Tibial nerve (tissue), 4 donors: ENCODE measurements around the gene PHAF1. TPM values are rescaled to one million over a fixed set of nuclear protein-coding genes. Genes with fewer than 3 reads are reported as not detected.
A peak's percentile ranks its signal among the peaks of the same experiment; 100 is the strongest.

ENCODE experiments used
- DNase-seq, 2 donors: peaks; one replicate each; pipeline ENCODE4 v3.0.0-alpha.2; 2019; ENCODE audit warnings: low spot score in 2 of 2
- H3K27ac ChIP-seq, 4 donors: fragments of 200-600 bp; sonication (generic) in 3 of 4; one replicate each; pipeline ENCODE4 v1.5.1; 2017 to 2019; ENCODE audit warnings: mild to moderate bottlenecking in 1 of 4
- H3K27me3 ChIP-seq, 2 donors: fragments of 200-600 bp; sonication (generic) in 1 of 2; one replicate each; pipeline versions ENCODE4 v1.5.1 to v1.6.0; 2017 to 2019
- H3K36me3 ChIP-seq, 3 donors: fragments of 200-600 bp; sonication (generic); one replicate each; pipeline ENCODE4 v1.5.1; 2018 to 2019
- H3K4me1 ChIP-seq, 4 donors: fragments of 200-600 bp; sonication (generic) in 3 of 4; one replicate each; pipeline ENCODE4 v1.5.1; 2017 to 2019
- H3K4me3 ChIP-seq, 4 donors: fragments of 200-600 bp; sonication (generic) in 3 of 4; one replicate each; pipeline ENCODE4 v1.5.1; 2017 to 2019; ENCODE audit warnings: mild to moderate bottlenecking in 1 of 4, moderate library complexity in 1 of 4
- H3K9me3 ChIP-seq, 4 donors: fragments of 200-600 bp; sonication (generic) in 3 of 4; one replicate each; pipeline ENCODE4 v1.5.1; 2017 to 2019
- CTCF ChIP-seq, 5 experiments: fragments of 200-600 bp in 3 of 5; fragments of 450-650 bp in 2 of 5; sonication (generic) in 3 of 5; IDR thresholded peaks; one replicate each; pipeline ENCODE4 v1.5.1; 2016 to 2019; ENCODE audit warnings: antibody characterized with exemption in 5 of 5, mild to moderate bottlenecking in 3 of 5, moderate library complexity in 2 of 5
- EP300 ChIP-seq, 2 donors: sonication (generic); formaldehyde crosslinking; IDR thresholded peaks; one replicate each; pipeline ENCODE4 v1.6.1; 2017; ENCODE audit warnings: antibody characterized with exemption in 2 of 2, mild to moderate bottlenecking in 1 of 2
- POLR2A ChIP-seq, 2 donors: fragments of 450-650 bp; IDR thresholded peaks; one replicate each; pipeline ENCODE4 v1.6.1; 2017; ENCODE audit warnings: antibody characterized with exemption in 2 of 2, mild to moderate bottlenecking in 2 of 2, moderate library complexity in 2 of 2
- WGBS, 2 donors: methylation state at CpG; one replicate each; pipeline ENCODE4 v1.1.5; 2018; 5-methylcytosine and 5-hydroxymethylcytosine counted together
- total RNA-seq, 4 donors: library from RNA; depleted of rRNA; stranded (reverse); fragments of >200 nt; gene quantifications; one replicate each; pipeline ENCODE4 v1.1.0, GENCODE V29; 2016

Gene PHAF1
- total RNA-seq, 4 donors from 2014 or later: 22.2 to 34.5 (median 28.1) TPM

- no peaks in the 10 kb centered on the region for H3K9me3 ChIP-seq
- H3K4me3 ChIP-seq: peak overlapping the region; percentile 61 to 92 (median 90)
- H3K36me3 ChIP-seq: peaks cover 0 to 9% (median 0%) of the 10 kb centered on the region in 3 donors
- no peak for TF ChIP-seq POLR2A (IDR thresholded peaks at IDR 0.05)
- TF ChIP-seq CTCF (IDR thresholded peaks at IDR 0.05): no peak
- TF ChIP-seq EP300 (IDR thresholded peaks at IDR 0.05): no peak
- peaks cover 0 to 71% (median 20%) of the 10 kb centered on the region in 4 donors for H3K4me1 ChIP-seq
- WGBS, 2 donors: 58 to 64% methylated on average over 18 of the region's 18 CpGs
- H3K27ac ChIP-seq: peak overlapping the region; percentile 69 to 88 (median 81)
- no peaks in the 10 kb centered on the region for H3K27me3 ChIP-seq
- no peak for DNase-seq
Observed at GRCh38 chr16:67108931-67109406, 772 bp upstream of the PHAF1 start.

- Histone ChIP-seq H3K9me3 (no peaks in the 10 kb centered on the region), H3K4me3 (no peak overlapping the region), H3K4me1 (peaks cover 0 to 63% (median 23%) of the 10 kb centered on the region in 4 donors), H3K27me3 (no peaks in the 10 kb centered on the region), H3K36me3 (peaks cover 0 to 14% (median 0%) of the 10 kb centered on the region in 3 donors), H3K27ac (no peak overlapping the region)
- no peak for DNase-seq
- 70 to 79% methylated on average over 4 of the region's 4 CpGs for WGBS, 2 donors
- no peak for TF ChIP-seq EP300 (IDR thresholded peaks at IDR 0.05)
- no peak for TF ChIP-seq CTCF (IDR thresholded peaks at IDR 0.05)
- TF ChIP-seq POLR2A (IDR thresholded peaks at IDR 0.05): no peak
Observed at GRCh38 chr16:67111951-67112444, 2.3 kb downstream of the PHAF1 start.

- DNase-seq: no peak
- 79 to 87% methylated on average over 4 of the region's 4 CpGs for WGBS, 2 donors
- Histone ChIP-seq H3K9me3 (no peaks in the 10 kb centered on the region), H3K4me3 (no peak overlapping the region), H3K4me1 (peaks cover 0 to 67% (median 23%) of the 10 kb centered on the region in 4 donors), H3K27ac (no peak overlapping the region), H3K27me3 (no peaks in the 10 kb centered on the region), H3K36me3 (peaks cover 0 to 14% (median 0%) of the 10 kb centered on the region in 3 donors)
- TF ChIP-seq EP300 (IDR thresholded peaks at IDR 0.05) (no peak), POLR2A (IDR thresholded peaks at IDR 0.05) (no peak)
Observed at GRCh38 chr16:67112591-67113399, 3.1 kb downstream of the PHAF1 start.

GRCh38 chr16:67114793-67115192 lies 5.1 kb downstream of the PHAF1 start:
- H3K9me3 ChIP-seq: no peaks in the 10 kb centered on the region
- H3K27me3 ChIP-seq: no peaks in the 10 kb centered on the region
- DNase-seq: no peak
- no peak overlapping the region for H3K27ac ChIP-seq
- TF ChIP-seq CTCF (IDR thresholded peaks at IDR 0.05): no peak
- no peak for TF ChIP-seq POLR2A (IDR thresholded peaks at IDR 0.05)
- no peak for TF ChIP-seq EP300 (IDR thresholded peaks at IDR 0.05)
- peaks cover 0 to 61% (median 17%) of the 10 kb centered on the region in 4 donors for H3K4me1 ChIP-seq
- no peak overlapping the region for H3K4me3 ChIP-seq
- whole genome bisulfite sequencing, 2 donors: 77 to 80% methylated on average over 2 of the region's 2 CpGs
- peaks cover 0 to 14% (median 0%) of the 10 kb centered on the region in 3 donors for H3K36me3 ChIP-seq

- H3K36me3 ChIP-seq: peaks cover 0 to 20% (median 0%) of the 10 kb centered on the region in 3 donors
- H3K4me3 ChIP-seq: no peak overlapping the region
- 76 to 77% methylated on average over 7 of the region's 7 CpGs for WGBS, 2 donors
- H3K27me3 ChIP-seq: no peaks in the 10 kb centered on the region
- no peaks in the 10 kb centered on the region for H3K9me3 ChIP-seq
- H3K4me1 ChIP-seq: peaks cover 0 to 56% (median 14%) of the 10 kb centered on the region in 4 donors
- no peak overlapping the region for H3K27ac ChIP-seq
- no peak for DNase-seq
- no peak for TF ChIP-seq EP300 (IDR thresholded peaks at IDR 0.05)
- TF ChIP-seq POLR2A (IDR thresholded peaks at IDR 0.05): no peak
- TF ChIP-seq CTCF (IDR thresholded peaks at IDR 0.05): no peak
Observed at GRCh38 chr16:67115639-67116038, 5.9 kb downstream of the PHAF1 start.
